BLaER1 (cell line): ENCODE results near the gene ERF.
A peak's percentile ranks its signal among the peaks of the same experiment; 100 is the strongest.

Experiments
- H3K27ac ChIP-seq: shearing (Covaris generic); formaldehyde crosslinking; 2 replicates; pipeline ENCODE4 v1.8.1; 2022
- H3K27me3 ChIP-seq: shearing (Covaris generic); formaldehyde crosslinking; 2 replicates; pipeline ENCODE4 v1.8.1; 2022
- H3K36me3 ChIP-seq: shearing (Covaris generic); formaldehyde crosslinking; 2 replicates; pipeline ENCODE4 v1.8.1; 2022
- H3K4me1 ChIP-seq: shearing (Covaris generic); formaldehyde crosslinking; 2 replicates; pipeline ENCODE4 v1.8.1; 2022
- H3K4me2 ChIP-seq: shearing (Covaris generic); formaldehyde crosslinking; 2 replicates; pipeline ENCODE4 v1.8.1; 2022
- H3K4me3 ChIP-seq: shearing (Covaris generic); formaldehyde crosslinking; 2 replicates; pipeline ENCODE4 v1.8.1; 2022
- H3K9ac ChIP-seq: shearing (Covaris generic); formaldehyde crosslinking; 2 replicates; pipeline ENCODE4 v1.8.1; 2022
- H3K9me3 ChIP-seq: shearing (Covaris generic); formaldehyde crosslinking; 2 replicates; pipeline ENCODE4 v1.8.1; 2022
- H4K20me1 ChIP-seq: shearing (Covaris generic); formaldehyde crosslinking; 2 replicates; pipeline ENCODE4 v1.8.1; 2022
- Cebpa-rat ChIP-seq: shearing (Covaris generic); IDR thresholded peaks from 2 replicates; pipeline ENCODE4 v1.8.1; 2022

ERF gene

DNA sequence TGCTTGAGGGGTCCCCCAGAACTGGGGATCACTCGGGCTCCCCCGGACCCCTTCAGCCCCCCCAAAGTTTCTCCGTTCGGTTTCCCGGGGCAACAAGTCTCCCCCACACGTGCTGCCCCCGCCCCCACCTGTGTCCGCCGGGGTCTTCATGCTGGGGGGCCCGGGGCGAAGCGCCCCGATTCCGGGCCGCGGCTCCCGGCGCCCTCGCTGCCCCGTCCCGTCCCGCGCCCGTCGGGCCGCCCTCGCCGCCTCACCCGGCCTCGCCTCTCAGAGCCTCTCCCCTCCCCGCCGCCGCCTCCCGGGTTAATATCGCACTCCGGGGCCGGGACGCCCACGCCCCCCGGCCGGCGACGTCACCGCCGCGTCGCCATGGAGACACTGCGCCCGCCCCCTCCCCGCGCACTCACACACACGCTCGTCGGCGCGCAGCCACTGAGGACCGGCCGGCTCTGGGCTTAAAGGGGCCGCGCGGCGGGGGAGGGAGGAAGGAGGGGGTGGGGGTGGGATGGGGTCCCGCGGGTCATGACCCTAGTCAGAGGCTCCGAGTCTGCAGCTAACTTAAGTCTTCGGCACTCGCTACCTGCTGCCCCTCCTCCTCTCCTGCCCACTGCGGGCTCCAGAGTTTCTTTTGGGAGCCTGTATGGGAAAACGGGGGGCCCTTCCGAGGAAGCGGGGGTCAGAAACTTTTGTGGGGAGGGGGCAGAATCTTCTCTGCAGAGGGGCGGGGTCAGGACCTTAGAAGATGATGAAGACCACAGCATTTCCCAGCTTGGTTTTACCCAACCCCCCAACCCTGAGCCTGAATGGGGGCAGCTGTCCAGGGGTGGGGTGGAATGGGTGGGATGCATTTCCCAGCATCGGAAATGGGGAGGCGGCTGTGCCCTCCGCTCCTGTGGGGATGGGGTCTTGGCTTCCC lies at the start of gene ERF:
TSS of gene ERF (minus strand) at position 279 of the 916 bp plus-strand sequence. CDS start at position 150, 129 bp downstream.
- Histone ChIP-seq H3K27me3 (no peaks in the 10 kb centered on the region), H3K27ac (peak within 1 kb of the TSS; percentile 94), H3K9me3 (no peaks in the 10 kb centered on the region), H3K9ac (peak within 1 kb of the TSS; percentile 94), H3K36me3 (peaks cover 6% of the 10 kb centered on the region), H4K20me1 (peaks cover 25% of the 10 kb centered on the region), H3K4me2 (peak within 1 kb of the TSS; percentile 99), H3K4me3 (peak within 1 kb of the TSS; percentile 92), H3K4me1 (peaks cover 50% of the 10 kb centered on the region)
- no peak for TF ChIP-seq Cebpa-rat

DNA sequence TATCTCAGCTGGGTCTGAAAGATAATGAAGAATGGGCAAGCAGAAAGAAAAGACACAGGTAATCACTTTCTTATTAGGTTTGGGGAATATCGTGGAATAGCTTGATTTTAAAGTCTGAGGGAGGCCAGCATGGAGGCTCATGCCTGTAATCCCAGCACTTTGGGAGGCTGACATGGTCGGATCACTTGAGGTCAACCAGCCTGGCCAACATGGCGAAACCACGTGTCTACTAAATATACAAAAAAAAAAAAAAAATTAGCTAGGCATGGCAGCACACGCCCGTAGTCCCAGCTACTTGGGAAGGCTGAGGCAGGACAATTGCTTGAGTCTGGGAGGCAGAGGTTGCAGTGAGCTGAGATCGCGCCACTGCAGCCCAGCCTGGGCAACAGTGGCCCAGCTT lies 48.9 kb upstream of the ERF start:
- H3K9ac ChIP-seq, result no peak overlapping the region
- no peak overlapping the region for H3K4me3 ChIP-seq
- TF ChIP-seq Cebpa-rat, result no peak
- H3K27ac ChIP-seq, result no peak overlapping the region
- peaks cover 41% of the 10 kb centered on the region for H3K4me1 ChIP-seq
- no peaks in the 10 kb centered on the region; the same call in 1 of the 2 replicates for H4K20me1 ChIP-seq
- H3K4me2 ChIP-seq, result peak overlapping the region; percentile 74; the same call in 1 of the 2 replicates
- H3K36me3 ChIP-seq, result peaks cover 10% of the 10 kb centered on the region
- no peaks in the 10 kb centered on the region; the same call in 1 of the 2 replicates for H3K9me3 ChIP-seq
- no peaks in the 10 kb centered on the region for H3K27me3 ChIP-seq

DNA sequence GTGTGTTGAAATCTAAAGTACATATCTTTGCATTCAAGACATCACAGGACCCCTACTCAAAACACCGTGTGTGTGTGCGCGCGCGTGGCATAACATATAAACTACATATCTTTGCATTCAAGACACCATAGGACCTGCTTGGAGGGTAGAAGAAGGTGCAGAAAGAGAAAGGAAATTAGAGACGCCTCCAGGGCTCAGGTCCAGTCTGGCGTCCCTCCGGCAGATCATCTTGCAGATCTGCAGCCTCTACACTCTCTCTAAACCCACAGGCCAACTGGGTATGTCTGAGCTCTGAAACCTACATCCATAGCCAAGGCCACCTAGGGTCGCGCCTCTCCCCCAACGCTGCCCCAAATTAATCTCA lies 48.2 kb upstream of the ERF start:
- Histone ChIP-seq H3K9me3 (no peaks in the 10 kb centered on the region; the same call in 1 of the 2 replicates), H4K20me1 (no peaks in the 10 kb centered on the region; the same call in 1 of the 2 replicates), H3K4me2 (peak overlapping the region; percentile 74), H3K27me3 (no peaks in the 10 kb centered on the region), H3K4me1 (peaks cover 41% of the 10 kb centered on the region), H3K9ac (peak overlapping the region; percentile 85), H3K27ac (peak overlapping the region; percentile 89), H3K36me3 (peaks cover 12% of the 10 kb centered on the region), H3K4me3 (peak overlapping the region; percentile 81)
- no peak for TF ChIP-seq Cebpa-rat

DNA sequence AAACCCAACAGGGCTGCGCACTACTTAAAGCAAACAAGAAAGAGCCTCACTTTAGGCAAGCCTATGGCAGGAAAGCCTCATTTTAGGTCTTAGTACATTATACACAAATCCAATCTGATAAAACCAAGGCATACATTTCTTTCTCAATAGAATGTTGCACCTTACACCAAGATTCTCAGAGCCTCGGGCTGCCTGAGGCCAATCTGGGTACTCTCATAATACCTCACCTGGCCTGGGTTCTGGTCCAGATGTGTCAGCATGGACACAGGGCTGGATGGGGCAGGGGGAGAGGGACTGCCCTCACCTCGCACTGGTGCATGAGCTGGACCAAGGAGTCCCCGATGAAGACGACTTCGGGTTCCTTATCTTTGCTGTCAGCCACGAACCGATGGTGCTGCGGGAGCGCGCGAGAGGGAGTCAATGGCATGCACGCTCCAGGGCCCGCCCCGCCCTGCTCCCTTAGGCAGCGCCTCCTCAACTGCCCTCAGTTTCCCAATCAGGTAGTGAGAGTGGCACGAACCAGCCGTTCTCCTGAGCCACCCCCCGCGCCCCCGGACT lies 46.8 kb upstream of the ERF start, which contains the start of gene PRR19:
TSS of gene PRR19 (plus strand) at position 487 of the 558 bp plus-strand sequence. CDS start 7,453 bp downstream, outside the sequence.
- Histone ChIP-seq H3K36me3 (peaks cover 20% of the 10 kb centered on the region), H4K20me1 (peaks cover 3% of the 10 kb centered on the region), H3K27ac (peak within 1 kb of the TSS; percentile 89), H3K9me3 (no peaks in the 10 kb centered on the region; the same call in 1 of the 2 replicates), H3K4me1 (peaks cover 41% of the 10 kb centered on the region), H3K27me3 (no peaks in the 10 kb centered on the region), H3K4me2 (peak within 1 kb of the TSS; percentile 94), H3K4me3 (peak within 1 kb of the TSS; percentile 81), H3K9ac (peak within 1 kb of the TSS; percentile 85)
- TF ChIP-seq Cebpa-rat, result no peak

DNA sequence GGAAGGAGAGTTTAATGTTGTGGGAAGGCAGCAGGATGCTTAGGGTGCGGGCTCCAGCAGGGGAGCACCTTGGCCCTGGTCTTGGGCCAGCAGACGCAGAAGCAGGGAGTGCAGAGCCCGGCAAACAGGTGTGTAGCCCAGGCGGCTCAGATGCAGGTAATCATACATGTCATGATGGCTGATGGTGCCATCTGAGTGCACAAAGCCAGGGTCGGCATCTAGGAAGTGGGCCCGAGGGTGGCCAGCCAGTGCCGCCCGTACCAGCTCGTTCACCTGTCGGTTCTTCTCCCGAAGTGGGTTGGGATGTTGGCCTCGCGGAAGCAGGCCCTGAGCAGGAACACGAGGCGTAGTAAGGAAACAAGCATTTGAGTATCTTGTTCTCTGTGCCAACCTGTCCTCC lies 42.1 kb upstream of the ERF start:
- H3K27me3 ChIP-seq, result no peaks in the 10 kb centered on the region
- H3K36me3 ChIP-seq, result peaks cover 65% of the 10 kb centered on the region
- H3K4me1 ChIP-seq, result peaks cover 26% of the 10 kb centered on the region
- no peak overlapping the region for H3K27ac ChIP-seq
- peaks cover 44% of the 10 kb centered on the region for H4K20me1 ChIP-seq
- no peak overlapping the region for H3K9ac ChIP-seq
- no peak for TF ChIP-seq Cebpa-rat
- H3K4me2 ChIP-seq, result no peak overlapping the region
- H3K9me3 ChIP-seq, result no peaks in the 10 kb centered on the region
- no peak overlapping the region for H3K4me3 ChIP-seq

DNA sequence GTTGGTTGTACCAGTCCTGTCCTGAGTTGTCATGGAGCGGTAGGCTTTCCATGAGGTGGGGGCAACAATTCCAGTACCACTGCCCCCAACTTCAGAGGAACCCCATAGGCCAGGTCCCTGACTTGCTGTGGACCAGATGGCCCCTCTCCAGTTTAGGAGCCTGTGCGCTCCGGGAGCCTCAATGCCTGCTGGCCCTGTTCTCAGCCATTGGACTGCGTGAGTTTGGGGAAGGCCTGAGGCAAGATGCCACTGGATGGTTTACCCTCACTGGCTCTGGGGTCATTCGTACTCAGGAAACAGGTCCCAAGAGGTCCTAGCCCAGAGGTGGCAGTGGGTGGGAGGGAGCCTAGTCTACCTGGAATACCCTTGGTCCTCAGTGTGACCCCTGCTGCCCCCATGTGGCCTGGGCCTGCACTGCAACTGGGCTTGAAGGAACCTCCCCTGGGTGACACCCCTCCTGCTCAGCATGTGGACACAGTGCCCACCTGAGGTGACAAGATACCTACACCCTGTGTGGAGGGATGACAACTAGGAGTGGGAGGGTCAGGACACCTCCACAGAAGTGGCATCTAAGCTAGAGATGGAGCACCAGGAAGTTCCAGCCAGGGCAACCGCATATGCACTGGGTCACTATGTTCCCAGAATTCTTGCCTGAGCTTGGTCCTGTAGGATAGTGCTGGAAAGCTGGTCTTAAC lies 41.0 kb upstream of the ERF start:
- Histone ChIP-seq H3K27ac (no peak overlapping the region), H3K27me3 (no peaks in the 10 kb centered on the region), H3K9me3 (no peaks in the 10 kb centered on the region), H3K4me1 (peaks cover 28% of the 10 kb centered on the region), H3K9ac (no peak overlapping the region), H3K4me3 (no peak overlapping the region), H3K4me2 (no peak overlapping the region), H4K20me1 (peaks cover 55% of the 10 kb centered on the region), H3K36me3 (peaks cover 76% of the 10 kb centered on the region)
- TF ChIP-seq Cebpa-rat, result no peak

DNA sequence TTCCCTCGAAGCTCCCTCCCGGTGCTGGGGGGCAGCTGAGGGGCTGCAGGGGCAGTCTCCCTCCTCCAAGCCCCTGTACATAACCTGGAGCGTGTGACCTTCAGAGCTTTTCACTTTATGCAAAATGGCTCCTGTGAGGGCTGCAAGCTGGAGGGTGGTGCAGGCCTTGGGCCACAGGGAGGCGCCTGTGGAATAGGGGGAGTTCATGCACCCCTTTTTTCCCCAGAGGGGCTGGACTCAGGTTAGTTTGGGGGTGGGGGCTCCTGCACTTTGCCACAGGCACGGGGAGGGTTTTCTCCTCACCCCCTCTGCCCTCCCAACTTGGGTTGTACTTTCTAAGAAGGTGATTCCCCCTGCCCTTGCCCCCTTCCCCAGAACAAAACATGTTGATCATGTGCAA lies 40.4 kb upstream of the ERF start:
- Histone ChIP-seq H3K27me3 (no peaks in the 10 kb centered on the region), H3K9me3 (no peaks in the 10 kb centered on the region), H4K20me1 (peaks cover 61% of the 10 kb centered on the region), H3K27ac (no peak overlapping the region), H3K4me2 (no peak overlapping the region), H3K9ac (no peak overlapping the region), H3K4me1 (peaks cover 28% of the 10 kb centered on the region), H3K36me3 (peaks cover 82% of the 10 kb centered on the region), H3K4me3 (no peak overlapping the region)
- no peak for TF ChIP-seq Cebpa-rat

DNA sequence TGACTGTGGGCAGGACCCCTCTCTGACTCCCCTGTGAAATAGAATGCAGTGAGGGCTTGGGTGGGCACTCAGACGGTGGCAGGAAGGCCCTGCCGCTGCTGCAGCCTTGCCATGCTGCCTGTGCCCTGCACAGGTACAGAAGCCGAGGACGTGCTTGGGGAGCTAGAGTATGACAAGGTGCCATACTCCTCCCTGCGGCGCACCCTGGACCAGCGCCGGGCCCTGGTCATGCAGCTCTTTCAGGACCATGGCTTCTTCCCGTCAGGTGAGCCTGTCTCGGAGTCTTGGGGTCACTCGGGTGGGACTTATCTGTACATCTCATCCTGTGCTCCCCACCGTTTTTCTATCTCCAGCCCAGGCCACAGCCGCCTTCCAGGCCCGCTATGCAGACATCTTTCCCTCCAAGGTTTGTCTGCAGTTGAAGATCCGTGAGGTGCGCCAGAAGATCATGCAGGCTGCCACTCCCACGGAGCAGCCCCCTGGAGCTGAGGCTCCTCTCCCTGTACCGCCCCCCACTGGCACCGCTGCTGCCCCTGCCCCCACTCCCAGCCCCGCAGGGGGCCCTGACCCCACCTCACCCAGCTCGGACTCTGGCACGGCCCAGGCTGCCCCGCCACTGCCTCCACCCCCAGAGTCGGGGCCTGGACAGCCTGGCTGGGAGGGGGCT lies 39.7 kb upstream of the ERF start:
- Histone ChIP-seq H3K4me1 (peaks cover 30% of the 10 kb centered on the region), H3K9me3 (no peaks in the 10 kb centered on the region), H3K36me3 (peaks cover 83% of the 10 kb centered on the region), H3K9ac (no peak overlapping the region), H3K27ac (no peak overlapping the region), H4K20me1 (peaks cover 69% of the 10 kb centered on the region), H3K27me3 (no peaks in the 10 kb centered on the region), H3K4me2 (no peak overlapping the region), H3K4me3 (no peak overlapping the region)
- no peak for TF ChIP-seq Cebpa-rat

DNA sequence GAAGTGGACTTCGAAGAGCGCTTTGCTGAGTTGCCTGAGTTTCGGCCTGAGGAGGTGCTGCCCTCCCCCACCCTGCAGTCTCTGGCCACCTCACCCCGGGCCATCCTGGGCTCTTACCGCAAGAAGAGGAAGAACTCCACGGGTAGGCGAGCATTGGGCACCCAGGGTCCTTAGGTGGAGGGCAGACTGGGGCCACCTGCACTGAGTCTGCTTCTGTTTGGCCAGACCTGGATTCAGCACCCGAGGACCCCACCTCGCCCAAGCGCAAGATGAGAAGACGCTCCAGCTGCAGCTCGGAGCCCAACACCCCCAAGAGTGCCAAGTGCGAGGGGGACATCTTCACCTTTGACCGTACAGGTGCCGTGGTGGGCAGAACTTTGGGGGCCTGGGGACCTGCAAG lies 39.0 kb upstream of the ERF start:
- Histone ChIP-seq H3K27me3 (no peaks in the 10 kb centered on the region), H3K9ac (no peak overlapping the region), H3K4me3 (no peak overlapping the region), H4K20me1 (peaks cover 75% of the 10 kb centered on the region), H3K4me1 (peaks cover 31% of the 10 kb centered on the region), H3K27ac (no peak overlapping the region), H3K9me3 (no peaks in the 10 kb centered on the region), H3K4me2 (no peak overlapping the region), H3K36me3 (peaks cover 86% of the 10 kb centered on the region)
- no peak for TF ChIP-seq Cebpa-rat
